GM06990 (cell line): Measurements from ENCODE around the gene KRTAP1-1.
"Not testable (repeated sequence)": the region's sequence is repeated elsewhere in the genome, so short reads cannot be mapped to it uniquely, and the experiment has no call there.

Source experiments
- DNase-seq: peaks from one replicate; pipeline ENCODE4 v3.0.0-alpha.2; 2011; ENCODE audit not compliant: insufficient read length; ENCODE audit errors: extremely low read depth
- H3K27me3 ChIP-seq: replicated peaks from 2 replicates; pipeline ENCODE4 v1.6.0; 2011; ENCODE audit warnings: low read length; ENCODE audit not compliant: control insufficient read depth, insufficient read depth
- H3K36me3 ChIP-seq: 2 replicates; pipeline ENCODE4 v1.5.1; 2011; ENCODE audit warnings: low read length; ENCODE audit not compliant: control insufficient read depth, insufficient read depth
- H3K4me3 ChIP-seq: replicated peaks from 2 replicates; pipeline ENCODE4 v1.5.1; 2011; ENCODE audit warnings: low read depth, mild to moderate bottlenecking, control low read depth, low read length
- CTCF ChIP-seq: IDR thresholded peaks from 2 replicates; pipeline ENCODE4 v1.5.1; 2011; ENCODE audit warnings: low read length, control low read depth, mild to moderate bottlenecking, inconsistent platforms; ENCODE audit not compliant: insufficient read depth, poor library complexity, severe bottlenecking

Gene KRTAP1-1

GRCh38 chr17:41063449-41063848, 22.2 kb upstream of the KRTAP1-1 start:
- TF ChIP-seq CTCF = no peak
- H3K36me3 ChIP-seq = no peaks in the 10 kb centered on the region
- H3K27me3 ChIP-seq = no peaks in the 10 kb centered on the region; the same call in 1 of the 2 replicates
- no peak overlapping the region for H3K4me3 ChIP-seq
- no peak for DNase-seq

- no peak for TF ChIP-seq CTCF
- DNase-seq = no peak
- Histone ChIP-seq H3K27me3 (no peaks in the 10 kb centered on the region; the same call in 1 of the 2 replicates), H3K36me3 (no peaks in the 10 kb centered on the region), H3K4me3 (no peak overlapping the region)
Measured at GRCh38 chr17:41061964-41062363, 20.7 kb upstream of the KRTAP1-1 start.

GRCh38 chr17:41060052-41060604, 18.9 kb upstream of the KRTAP1-1 start, which contains the start of gene KRTAP2-3:
Gene KRTAP2-3 (minus strand): TSS chr17:41060114. CDS start chr17:41060050, 64 bp downstream.
- TF ChIP-seq CTCF = no peak
- H3K36me3 ChIP-seq = no peaks in the 10 kb centered on the region
- no peaks in the 10 kb centered on the region; the same call in 1 of the 2 replicates for H3K27me3 ChIP-seq
- no peak for DNase-seq
- no peak within 1 kb of the TSS for H3K4me3 ChIP-seq

- H3K4me3 ChIP-seq, DNase-seq: not testable (repeated sequence)
Measured at GRCh38 chr17:41059276-41060051, 18.2 kb upstream of the KRTAP1-1 start.

GRCh38 chr17:41058741-41059140, 17.5 kb upstream of the KRTAP1-1 start:
- H3K36me3 ChIP-seq = no peaks in the 10 kb centered on the region
- no peak for DNase-seq
- TF ChIP-seq CTCF = no peak

More at GRCh38 chr17:41059276-41060051, 18.2 kb upstream of the KRTAP1-1 start:
- H3K36me3 ChIP-seq, H3K27me3 ChIP-seq: not testable (repeated sequence)

GRCh38 chr17:41057547-41057946, 16.3 kb upstream of the KRTAP1-1 start:
- no peak for DNase-seq
- TF ChIP-seq CTCF = no peak
- Histone ChIP-seq H3K4me3 (no peak overlapping the region), H3K27me3 (no peaks in the 10 kb centered on the region; the same call in 1 of the 2 replicates), H3K36me3 (no peaks in the 10 kb centered on the region)

More at GRCh38 chr17:41058741-41059140, 17.5 kb upstream of the KRTAP1-1 start:
- Histone ChIP-seq H3K4me3 (no peak overlapping the region), H3K27me3 (no peaks in the 10 kb centered on the region; the same call in 1 of the 2 replicates)

GRCh38 chr17:41055130-41055529, 13.9 kb upstream of the KRTAP1-1 start, which contains the start of gene KRTAP2-2:
Gene KRTAP2-2 (minus strand): TSS chr17:41055230. CDS start chr17:41055211, 19 bp downstream.
- H3K36me3 ChIP-seq, DNase-seq, H3K27me3 ChIP-seq, H3K4me3 ChIP-seq: not testable (repeated sequence)

- H3K27me3 ChIP-seq, H3K36me3 ChIP-seq, DNase-seq, H3K4me3 ChIP-seq: not testable (repeated sequence)
Measured at GRCh38 chr17:41054556-41054955, 13.3 kb upstream of the KRTAP1-1 start.
